A673 (cell line): ENCODE results near the gene PTGDR. TPM values are rescaled to one million over a fixed set of nuclear protein-coding genes. Genes with fewer than 3 reads are reported as not detected.

ENCODE experiments used
- BruUV-seq: library from RNA; stranded (reverse); fragments of 400-500 nt; replicated peaks from 2 replicates; lab custom pipeline; 2021; lab: Mats Ljungman, UMichigan
- CTCF ChIA-PET: fragments of 300-600 bp; sonication (Branson Sonifier 250); formaldehyde crosslinking; loops from one replicate; lab custom pipeline; 2022; ENCODE audit warnings: antibody characterized with exemption; lab: Charles Lee
- POLR2A ChIA-PET: fragments of 300-600 bp; sonication (Branson Sonifier 250); formaldehyde crosslinking; loops from one replicate; lab custom pipeline; 2022; ENCODE audit warnings: antibody characterized with exemption; ENCODE audit not compliant: low non-redundant PET; lab: Charles Lee
- DNase-seq: peaks from one replicate; pipeline ENCODE4 v3.0.0-alpha.2; 2015; ENCODE audit warnings: low spot score
- H3K27ac ChIP-seq: fragments of 200-600 bp; sonication (generic); 2 replicates; pipeline ENCODE4 v1.5.1; 2016; ENCODE audit warnings: mixed run types, low read depth, mild to moderate bottlenecking, mixed read lengths, antibody characterized with exemption, low read length; ENCODE audit not compliant: poor library complexity, severe bottlenecking
- H3K27me3 ChIP-seq: fragments of 200-600 bp; sonication (generic); replicated peaks from 2 replicates; pipeline ENCODE4 v1.6.1; 2017; ENCODE audit warnings: mixed run types, low read depth, mild to moderate bottlenecking, mixed read lengths, antibody characterized with exemption, low read length; ENCODE audit not compliant: insufficient read depth, poor library complexity
- H3K36me3 ChIP-seq: fragments of 200-600 bp; sonication (generic); 2 replicates; pipeline ENCODE4 v1.6.1; 2016; ENCODE audit warnings: mixed run types, mild to moderate bottlenecking, mixed read lengths, antibody characterized with exemption, low read length; ENCODE audit not compliant: insufficient read depth, poor library complexity, severe bottlenecking
- H3K4me1 ChIP-seq: fragments of 200-600 bp; sonication (generic); 2 replicates; pipeline ENCODE4 v1.6.1; 2017; ENCODE audit warnings: mixed run types, mild to moderate bottlenecking, mixed read lengths, antibody characterized with exemption, low read length; ENCODE audit not compliant: insufficient read depth, poor library complexity, severe bottlenecking
- H3K4me3 ChIP-seq: fragments of 200-600 bp; sonication (generic); 2 replicates; pipeline ENCODE4 v1.5.1; 2016; ENCODE audit warnings: low read depth, mixed run types, mild to moderate bottlenecking, mixed read lengths, low read length; ENCODE audit not compliant: poor library complexity, severe bottlenecking
- H3K9me3 ChIP-seq: fragments of 200-600 bp; sonication (generic); 2 replicates; pipeline ENCODE4 v1.6.1; 2016; ENCODE audit warnings: mixed run types, low read depth, mild to moderate bottlenecking, mixed read lengths, antibody characterized with exemption, low read length; ENCODE audit not compliant: poor library complexity, severe bottlenecking
- EZH2 ChIP-seq: fragments of 200-600 bp; sonication (generic); IDR thresholded peaks from 2 replicates; pipeline ENCODE4 v1.6.1; 2017; ENCODE audit warnings: borderline replicate concordance, low read depth, mild to moderate bottlenecking, mixed read lengths, antibody characterized with exemption, low read length; ENCODE audit not compliant: poor library complexity, severe bottlenecking
- intact Hi-C: fragments of 100-400 bp; cut with micrococcal nuclease; formaldehyde crosslinking; loops from one replicate; pipeline ENCODE4 v1.10.0; 2022; ENCODE audit not compliant: unreplicated experiment
- total RNA-seq: library from RNA; stranded (reverse); gene quantifications from 2 replicates; pipeline ENCODE4 v1.2.3, GENCODE V29; 2021
- TF ChIP-seq, protein P1 (sequence below): fragments of 300-800, 200-600 bp; sonication (generic); conservative IDR thresholded peaks from 2 replicates; pipeline ENCODE4 v1.5.1; 2017; ENCODE audit warnings: low read depth, mild to moderate bottlenecking, antibody characterized with exemption, low read length, moderate library complexity, mixed read lengths

PTGDR gene
- total RNA-seq, 1 experiment from 2014 or later, result not detected

- BruUV-seq, result no TSS peak
- TF ChIP-seq, protein P1, sequence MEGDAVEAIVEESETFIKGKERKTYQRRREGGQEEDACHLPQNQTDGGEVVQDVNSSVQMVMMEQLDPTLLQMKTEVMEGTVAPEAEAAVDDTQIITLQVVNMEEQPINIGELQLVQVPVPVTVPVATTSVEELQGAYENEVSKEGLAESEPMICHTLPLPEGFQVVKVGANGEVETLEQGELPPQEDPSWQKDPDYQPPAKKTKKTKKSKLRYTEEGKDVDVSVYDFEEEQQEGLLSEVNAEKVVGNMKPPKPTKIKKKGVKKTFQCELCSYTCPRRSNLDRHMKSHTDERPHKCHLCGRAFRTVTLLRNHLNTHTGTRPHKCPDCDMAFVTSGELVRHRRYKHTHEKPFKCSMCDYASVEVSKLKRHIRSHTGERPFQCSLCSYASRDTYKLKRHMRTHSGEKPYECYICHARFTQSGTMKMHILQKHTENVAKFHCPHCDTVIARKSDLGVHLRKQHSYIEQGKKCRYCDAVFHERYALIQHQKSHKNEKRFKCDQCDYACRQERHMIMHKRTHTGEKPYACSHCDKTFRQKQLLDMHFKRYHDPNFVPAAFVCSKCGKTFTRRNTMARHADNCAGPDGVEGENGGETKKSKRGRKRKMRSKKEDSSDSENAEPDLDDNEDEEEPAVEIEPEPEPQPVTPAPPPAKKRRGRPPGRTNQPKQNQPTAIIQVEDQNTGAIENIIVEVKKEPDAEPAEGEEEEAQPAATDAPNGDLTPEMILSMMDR, result no peak
- no peak for TF ChIP-seq EZH2
- Histone ChIP-seq H3K27me3 (peaks cover 14% of the 10 kb centered on the region), H3K36me3 (no peaks in the 10 kb centered on the region), H3K4me1 (no peaks in the 10 kb centered on the region), H3K27ac (no peak overlapping the region), H3K4me3 (no peak overlapping the region), H3K9me3 (no peaks in the 10 kb centered on the region)
- ChIA-PET CTCF (no interaction called here), POLR2A (no interaction called here)
- intact Hi-C loops, result no loop called here
- no peak for DNase-seq
These were observed 32.1 kb upstream of the PTGDR start for GRCh38 chr14:52235434-52235833.

DNA sequence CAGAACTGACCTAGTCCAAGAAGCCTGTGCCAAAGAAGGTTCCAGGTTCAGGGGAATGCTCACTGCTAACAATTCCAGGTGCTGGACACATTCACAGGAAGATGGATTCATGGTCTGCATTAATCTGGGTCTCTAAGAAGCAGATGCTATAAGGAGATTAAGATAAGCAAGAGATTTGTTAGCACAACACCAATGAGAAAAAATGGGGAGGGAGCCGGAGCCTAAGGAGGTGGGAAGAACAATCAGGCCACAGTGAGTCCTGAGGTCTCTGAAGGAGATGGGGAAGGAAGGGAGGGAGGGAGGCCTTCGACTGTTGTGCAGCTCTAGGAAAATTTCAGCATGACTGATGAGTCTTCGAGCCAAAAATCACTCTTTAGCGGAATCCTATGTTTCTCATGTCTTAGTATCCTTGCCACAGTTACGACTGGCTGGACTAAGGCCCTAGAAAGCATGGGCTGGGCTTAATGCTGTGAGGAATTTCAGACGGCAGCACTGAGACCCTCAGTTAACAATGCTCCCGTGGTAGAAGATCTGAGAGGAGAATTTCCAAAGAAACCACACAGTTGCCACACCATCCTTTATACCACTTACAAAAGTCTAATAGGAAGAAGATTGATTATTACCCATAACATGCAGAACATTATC lies 31.5 kb upstream of the PTGDR start:
- H3K9me3 ChIP-seq, result no peaks in the 10 kb centered on the region
- H3K36me3 ChIP-seq, result no peaks in the 10 kb centered on the region
- no peak overlapping the region for H3K27ac ChIP-seq
- no peak overlapping the region for H3K4me3 ChIP-seq
- ChIA-PET POLR2A (no interaction called here), CTCF (no interaction called here)
- TF ChIP-seq EZH2, result no peak
- TF ChIP-seq, protein P1, result no peak
- intact Hi-C loops, result no loop called here
- DNase-seq, result no peak
- peaks cover 19% of the 10 kb centered on the region for H3K27me3 ChIP-seq
- BruUV-seq, result no TSS peak
- no peaks in the 10 kb centered on the region for H3K4me1 ChIP-seq

DNA sequence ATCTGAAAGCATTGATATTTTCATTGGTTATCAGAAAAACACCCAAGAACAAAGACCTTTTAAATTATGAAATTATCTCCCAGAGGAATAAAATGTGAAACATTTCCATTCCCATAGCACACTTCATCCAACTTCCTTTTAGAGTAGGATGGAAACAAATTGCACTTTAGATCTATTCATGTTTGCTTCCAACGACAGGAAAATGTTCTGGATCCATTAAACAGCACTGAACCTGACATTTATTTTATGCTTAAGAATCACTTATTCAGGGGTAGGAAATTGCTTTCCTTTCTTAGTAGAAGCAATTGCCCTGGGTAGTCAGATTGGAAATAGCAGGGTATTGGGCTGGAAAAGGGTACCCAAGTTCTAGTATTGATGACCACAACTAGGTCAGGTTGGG lies 28.8 kb upstream of the PTGDR start:
- Histone ChIP-seq H3K27ac (no peak overlapping the region), H3K27me3 (peaks cover 35% of the 10 kb centered on the region), H3K4me3 (no peak overlapping the region), H3K36me3 (no peaks in the 10 kb centered on the region), H3K9me3 (no peaks in the 10 kb centered on the region), H3K4me1 (no peaks in the 10 kb centered on the region)
- POLR2A ChIA-PET, result no interaction called here
- DNase-seq, result no peak
- CTCF ChIA-PET, result no interaction called here
- intact Hi-C loops, result no loop called here
- no TSS peak for BruUV-seq
- TF ChIP-seq, protein P1, result no peak
- no peak for TF ChIP-seq EZH2
